Mammary epithelial cell (primary cell): Measurements from ENCODE around the gene IPO5.

Source experiments
- CTCF ChIP-seq, 2 donors: IDR thresholded peaks in 1 of 2; conservative IDR thresholded peaks in 1 of 2; 2 replicates each; pipeline ENCODE4 v1.5.1; 2011 to 2012; ENCODE audit warnings: inconsistent platforms in 2 of 2, low read length in 2 of 2, mild to moderate bottlenecking in 2 of 2, control low read depth in 1 of 2, low read depth in 1 of 2; ENCODE audit not compliant: insufficient read depth in 1 of 2; ENCODE audit errors: extremely low read depth in 1 of 2
- EZH2 ChIP-seq: IDR thresholded peaks from 2 replicates; pipeline ENCODE4 v1.6.1; 2012; ENCODE audit warnings: low read length, inconsistent platforms, borderline replicate concordance

- TF ChIP-seq CTCF (conservative IDR thresholded peaks at IDR 0.05 in 1 of 2, IDR thresholded peaks at IDR 0.05 in 1 of 2; ENCODE audit: extremely low read depth in 1 of 2, insufficient read depth in 1 of 2, low read depth in 1 of 2, low read length in 2 of 2) (no peak), EZH2 (no peak)
Measured at GRCh38 chr13:97975848-97976609, 22.6 kb downstream of the IPO5 start.
